HG03139 (cell line): ENCODE data around the gene SLC41A3.
"Not testable (repeated sequence)": the region's sequence is repeated elsewhere in the genome, so short reads cannot be mapped to it uniquely, and the experiment has no call there.

ENCODE experiments used
- ATAC-seq: cut with Tn5 transposase; IDR thresholded peaks from one replicate; pipeline ENCODE4 v1.9.1; 2021; ENCODE audit not compliant: unreplicated experiment

SLC41A3 gene

GRCh38 chr3:126008219-126008618 is 75.7 kb downstream of the SLC41A3 start:
- no peak for ATAC-seq

- ATAC-seq = no peak
Observed at GRCh38 chr3:126005951-126006350, 78.0 kb downstream of the SLC41A3 start.

- no peak for ATAC-seq
Observed at GRCh38 chr3:126004692-126005091, 79.2 kb downstream of the SLC41A3 start.

GRCh38 chr3:126004217-126004616 is 79.7 kb downstream of the SLC41A3 start:
- no peak for ATAC-seq

- ATAC-seq = no peak
Observed at GRCh38 chr3:126003447-126004190, 80.3 kb downstream of the SLC41A3 start.

GRCh38 chr3:126002189-126002588 is 81.7 kb downstream of the SLC41A3 start:
- no peak for ATAC-seq

- ATAC-seq = not testable (repeated sequence)
Observed at GRCh38 chr3:125996751-125997150, 87.2 kb downstream of the SLC41A3 start.

- ATAC-seq = peak; percentile 77
Observed at GRCh38 chr3:125990253-125990970, 93.5 kb downstream of the SLC41A3 start.

- not testable (repeated sequence) for ATAC-seq
Observed at GRCh38 chr3:125984951-125985350, 99.0 kb downstream of the SLC41A3 start.

GRCh38 chr3:125977104-125977503 is 106.8 kb downstream of the SLC41A3 start:
- ATAC-seq = not testable (repeated sequence)

GRCh38 chr3:125976003-125976390 is 107.9 kb downstream of the SLC41A3 start:
- not testable (repeated sequence) for ATAC-seq

- not testable (repeated sequence) for ATAC-seq
Observed at GRCh38 chr3:125975245-125976002, 108.5 kb downstream of the SLC41A3 start.

- not testable (repeated sequence) for ATAC-seq
Observed at GRCh38 chr3:125971997-125972944, 111.7 kb downstream of the SLC41A3 start.

GRCh38 chr3:125968701-125969592 is 115.0 kb downstream of the SLC41A3 start, which contains the start of gene ROPN1B:
Gene ROPN1B (plus strand): TSS chr3:125969178. CDS start chr3:125972055, 2,877 bp downstream.
- not testable (repeated sequence) for ATAC-seq

GRCh38 chr3:125968121-125968520 is 115.8 kb downstream of the SLC41A3 start:
- ATAC-seq = not testable (repeated sequence)

- no peak for ATAC-seq
Observed at GRCh38 chr3:125967156-125967555, 116.8 kb downstream of the SLC41A3 start.

GRCh38 chr3:125965505-125965904 is 118.4 kb downstream of the SLC41A3 start:
- no peak for ATAC-seq

- not testable (repeated sequence) for ATAC-seq
Observed at GRCh38 chr3:125963834-125964233, 120.1 kb downstream of the SLC41A3 start.

- ATAC-seq = no peak
Observed at GRCh38 chr3:125961289-125961589, 122.7 kb downstream of the SLC41A3 start.
